Measurements from ENCODE around the gene LEKR1.
"Not testable (repeated sequence)": the region's sequence is repeated elsewhere in the genome, so short reads cannot be mapped to it uniquely, and the experiment has no call there.

Gene LEKR1

DNA sequence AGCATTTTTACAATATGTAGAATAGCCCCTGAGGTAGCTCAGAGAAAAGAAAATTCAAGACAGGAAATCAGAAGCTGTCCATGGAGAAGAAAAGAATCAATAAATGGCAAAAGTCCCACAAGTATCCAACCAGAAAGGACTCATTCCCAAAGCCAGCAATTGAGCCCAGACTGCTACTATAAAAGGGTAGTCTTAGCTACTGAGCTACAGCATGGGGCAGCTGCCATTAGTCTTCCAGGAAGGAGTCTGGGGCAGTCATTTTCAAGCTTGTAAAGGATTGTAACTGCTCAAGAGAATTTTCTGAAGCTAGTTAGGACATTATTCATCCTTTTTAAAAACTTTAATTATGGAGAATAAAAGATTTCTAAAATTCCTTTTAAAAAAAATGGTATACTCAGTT, 10.5 kb downstream of the LEKR1 start:
- no peak for DNase-seq (ENCODE audit: low read depth, low spot score)

- DNase-seq (ENCODE audit: low read depth, low spot score): no peak
Measured at GRCh38 chr3:156837115-156837514, 11.0 kb downstream of the LEKR1 start.

DNA sequence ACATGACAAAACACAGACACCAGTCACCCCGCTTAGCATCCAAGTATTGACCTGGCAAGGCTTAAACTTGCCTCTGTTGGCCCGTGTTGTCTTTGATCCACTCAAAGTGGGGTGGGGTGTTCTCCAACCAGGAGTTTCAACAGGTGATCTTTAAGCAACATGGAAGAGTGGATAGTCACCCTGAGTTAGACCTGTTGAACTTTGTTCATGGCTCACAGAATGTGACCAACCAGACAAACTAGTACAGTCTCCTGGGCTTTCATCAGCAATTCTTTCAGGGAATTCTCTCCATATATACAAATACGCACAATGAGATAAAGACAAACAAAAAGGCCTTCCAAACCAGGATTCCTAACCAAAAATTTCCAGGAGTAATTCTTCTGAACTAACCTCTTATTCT, 11.9 kb downstream of the LEKR1 start:
- DNase-seq (ENCODE audit: low read depth, low spot score): no peak

GRCh38 chr3:156840826-156841689, 14.9 kb downstream of the LEKR1 start:
- no peak for DNase-seq (ENCODE audit: low read depth, low spot score)

DNA sequence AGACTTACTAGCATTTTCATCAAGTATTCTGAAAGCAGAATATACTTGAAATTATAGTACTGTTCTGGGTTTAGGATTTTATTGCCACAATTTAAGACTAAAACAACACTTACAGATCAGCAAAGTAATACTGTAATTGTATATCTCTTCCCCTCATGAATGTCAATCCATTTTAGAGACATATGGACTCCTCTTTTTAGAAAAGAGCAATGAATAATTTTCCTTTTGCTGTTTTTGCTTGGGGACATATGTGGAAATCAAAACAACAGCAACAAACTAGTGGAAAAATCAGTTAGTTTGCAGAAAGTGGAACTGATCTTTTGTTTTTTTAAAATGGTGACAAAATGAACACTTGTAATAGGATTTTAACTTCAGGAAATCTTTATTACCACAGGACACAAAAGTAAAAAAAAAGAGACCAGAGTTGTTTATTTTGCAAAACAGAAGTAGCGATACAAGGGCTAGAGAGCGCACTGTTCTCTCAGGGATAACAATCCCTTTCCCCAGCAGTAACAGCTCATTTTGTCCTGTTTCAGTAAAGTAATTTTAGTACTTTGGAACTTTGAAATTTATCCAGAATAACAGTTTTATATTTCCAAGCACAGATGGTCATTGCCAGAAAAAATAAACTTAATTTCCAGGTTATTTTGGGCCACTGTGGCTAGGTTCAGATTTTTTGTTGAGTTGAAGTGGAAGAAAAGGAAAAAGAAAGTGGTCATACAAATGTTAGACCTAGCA, 17.1 kb downstream of the LEKR1 start:
- DNase-seq (ENCODE audit: low read depth, low spot score): no peak

DNA sequence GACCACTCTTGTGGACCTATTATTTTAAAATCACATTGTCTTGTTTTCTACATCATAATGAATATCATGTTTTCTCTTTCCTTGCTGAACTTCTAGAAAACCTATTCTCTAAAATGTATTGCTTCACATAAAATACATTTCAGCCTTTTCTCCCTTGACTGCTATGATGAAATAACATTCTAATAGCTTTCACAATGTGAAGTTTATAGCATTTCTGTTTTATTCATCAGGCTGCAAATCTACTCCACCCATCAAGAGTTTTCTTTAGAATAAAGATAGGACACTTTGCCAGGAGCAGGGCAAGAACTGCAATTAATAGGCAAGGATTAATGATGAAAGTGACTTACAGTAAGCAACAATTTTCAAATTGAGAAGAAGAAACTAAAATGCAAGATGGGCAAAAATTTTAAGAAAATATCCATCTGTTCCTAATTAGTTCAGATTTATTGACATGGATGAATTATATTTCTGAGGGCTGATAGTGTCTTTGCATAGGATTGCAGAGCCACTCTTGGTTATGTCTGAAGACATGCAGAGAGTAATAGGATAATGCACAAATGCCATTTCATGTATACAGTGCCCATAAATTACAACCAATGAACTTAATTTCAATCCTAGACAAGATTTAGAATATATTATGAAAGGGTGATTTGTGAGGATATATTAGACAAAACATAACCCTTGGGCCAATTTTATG, 21.7 kb downstream of the LEKR1 start:
- no peak for DNase-seq (ENCODE audit: low read depth, low spot score)

GRCh38 chr3:156859578-156859977, 33.4 kb downstream of the LEKR1 start:
- DNase-seq (ENCODE audit: low read depth, low spot score): no peak

GRCh38 chr3:156860873-156861272, 34.7 kb downstream of the LEKR1 start:
- no peak for DNase-seq (ENCODE audit: low read depth, low spot score)

GRCh38 chr3:156862338-156862737, 36.2 kb downstream of the LEKR1 start:
- DNase-seq (ENCODE audit: low read depth, low spot score): no peak

- DNase-seq (ENCODE audit: low read depth, low spot score): no peak
Measured at GRCh38 chr3:156865732-156866131, 39.6 kb downstream of the LEKR1 start.

GRCh38 chr3:156867174-156867573, 41.0 kb downstream of the LEKR1 start:
- DNase-seq (ENCODE audit: low read depth, low spot score): no peak

GRCh38 chr3:156867920-156868319, 41.8 kb downstream of the LEKR1 start:
- no peak for DNase-seq (ENCODE audit: low read depth, low spot score)

GRCh38 chr3:156873906-156874305, 47.8 kb downstream of the LEKR1 start:
- DNase-seq (ENCODE audit: low read depth, low spot score): no peak

- DNase-seq (ENCODE audit: low read depth, low spot score): not testable (repeated sequence)
Measured at GRCh38 chr3:156879491-156879890, 53.3 kb downstream of the LEKR1 start.

- no peak for DNase-seq (ENCODE audit: low read depth, low spot score)
Measured at GRCh38 chr3:156885761-156886160, 59.6 kb downstream of the LEKR1 start.

GRCh38 chr3:156888176-156888575, 62.0 kb downstream of the LEKR1 start:
- DNase-seq (ENCODE audit: low read depth, low spot score): no peak

- no peak for DNase-seq (ENCODE audit: low read depth, low spot score)
Measured at GRCh38 chr3:156888576-156888975, 62.4 kb downstream of the LEKR1 start.

- DNase-seq (ENCODE audit: low read depth, low spot score): no peak
Measured at GRCh38 chr3:156892701-156893100, 66.5 kb downstream of the LEKR1 start.

GRCh38 chr3:156895374-156895773, 69.2 kb downstream of the LEKR1 start:
- DNase-seq (ENCODE audit: low read depth, low spot score): not testable (repeated sequence)

GRCh38 chr3:156897851-156898250, 71.7 kb downstream of the LEKR1 start:
- DNase-seq (ENCODE audit: low read depth, low spot score): not testable (repeated sequence)

DNA sequence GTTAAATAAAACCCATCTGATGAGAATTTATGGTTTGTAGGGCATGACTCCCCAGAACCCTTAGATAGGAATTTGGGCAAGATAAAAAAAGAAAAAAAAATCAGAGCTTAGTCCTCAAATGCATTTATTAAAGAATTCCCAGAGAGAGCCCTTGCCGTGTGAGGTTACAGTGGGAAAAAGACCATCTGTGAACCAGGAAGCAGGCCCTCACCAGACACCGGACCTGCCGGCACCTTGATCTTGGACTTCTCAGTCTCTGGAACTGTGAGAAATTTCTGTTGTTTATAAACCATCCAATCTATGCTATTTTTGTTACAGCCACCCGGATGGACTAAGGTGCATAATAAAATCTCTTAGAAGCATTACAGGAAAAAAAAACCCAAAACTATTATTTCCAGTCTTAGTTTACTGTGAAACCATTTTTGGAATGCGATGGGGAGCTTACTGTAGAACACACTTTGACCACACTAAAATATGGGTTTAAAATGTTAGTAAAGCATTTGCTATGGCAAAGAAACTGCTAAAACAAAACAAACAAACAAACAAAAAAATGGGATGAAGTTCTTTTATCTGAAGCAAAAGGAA, 72.2 kb downstream of the LEKR1 start:
- DNase-seq (ENCODE audit: low read depth, low spot score): no peak

- DNase-seq (ENCODE audit: low read depth, low spot score): no peak
Measured at GRCh38 chr3:156899951-156900350, 73.8 kb downstream of the LEKR1 start.
